Panc1 (cell line): ENCODE data around the gene NOL9. TPM values are rescaled to one million over a fixed set of nuclear protein-coding genes. Genes with fewer than 3 reads are reported as not detected.

Experiments used
- ATAC-seq: fragments of 200-7000 bp; cut with Tn5 transposase; 2 replicates; pipeline ENCODE4 v1.9.1; 2020; ENCODE audit warnings: mild to moderate bottlenecking, moderate library complexity
- BruUV-seq: library from RNA; stranded (reverse); fragments of 400-500 nt; replicated peaks from 2 replicates; lab custom pipeline; 2021; lab: Mats Ljungman, UMichigan
- CTCF ChIA-PET: fragments of 300-600 bp; sonication (Branson Sonifier 250); formaldehyde crosslinking; loops from one replicate; lab custom pipeline; 2022; ENCODE audit warnings: antibody characterized with exemption; lab: Charles Lee
- POLR2A ChIA-PET: fragments of 300-600 bp; sonication (Branson Sonifier 250); formaldehyde crosslinking; loops from one replicate; lab custom pipeline; 2022; ENCODE audit warnings: antibody characterized with exemption; lab: Charles Lee
- DNase-seq: peaks from one replicate; pipeline ENCODE4 v3.0.0-alpha.2; 2010; ENCODE audit warnings: low read depth, low spot score
- H3K27ac ChIP-seq: 2 replicates; pipeline ENCODE4 v1.5.1; 2011; ENCODE audit warnings: mild to moderate bottlenecking, low read length, inconsistent platforms
- H3K27me3 ChIP-seq: fragments of 200-500 bp; sonication (Bioruptor generic); 2 replicates; pipeline ENCODE4 v1.6.0; 2014; ENCODE audit warnings: low read length, inconsistent platforms; ENCODE audit not compliant: control insufficient read depth, insufficient read depth
- H3K36me3 ChIP-seq: fragments of 200-500 bp; sonication (Bioruptor generic); 2 replicates; pipeline ENCODE4 v1.5.1; 2014; ENCODE audit warnings: inconsistent platforms, mild to moderate bottlenecking, low read length, moderate library complexity; ENCODE audit not compliant: control insufficient read depth, insufficient read depth
- H3K4me1 ChIP-seq: 2 replicates; pipeline ENCODE4 v1.5.1; 2011; ENCODE audit warnings: inconsistent platforms, mild to moderate bottlenecking, low read length, moderate library complexity; ENCODE audit not compliant: control insufficient read depth, insufficient read depth
- H3K4me3 ChIP-seq, 2 experiments: 2 replicates each; pipeline ENCODE4 v1.5.1; 2011 to 2012; ENCODE audit warnings: low read depth in 2 of 2, low read length in 2 of 2, mild to moderate bottlenecking in 2 of 2, inconsistent platforms in 1 of 2, moderate library complexity in 1 of 2
- H3K9me3 ChIP-seq: fragments of 200-500 bp; sonication (Bioruptor generic); 2 replicates; pipeline ENCODE4 v1.5.1; 2014; ENCODE audit warnings: low read depth, mild to moderate bottlenecking, inconsistent platforms, low read length, moderate library complexity; ENCODE audit not compliant: control insufficient read depth, insufficient read depth
- CTCF ChIP-seq: fragments of 450-650 bp; IDR thresholded peaks from 2 replicates; pipeline ENCODE4 v1.5.1; 2017; ENCODE audit warnings: mild to moderate bottlenecking
- POLR2AphosphoS5 ChIP-seq: IDR thresholded peaks from 2 replicates; pipeline ENCODE4 v1.6.1; 2012; ENCODE audit warnings: mild to moderate bottlenecking, low read depth, low read length, moderate library complexity
- REST ChIP-seq, 2 experiments: IDR thresholded peaks; 2 replicates each; pipeline ENCODE4 v1.6.1; 2011 to 2012; ENCODE audit warnings: low read depth in 2 of 2, control low read depth in 1 of 2, low read length in 1 of 2, mild to moderate bottlenecking in 1 of 2, moderate library complexity in 1 of 2; ENCODE audit not compliant: insufficient read depth in 1 of 2
- SIN3A ChIP-seq: IDR thresholded peaks from 2 replicates; pipeline ENCODE4 v1.6.1; 2012; ENCODE audit warnings: low read depth, mild to moderate bottlenecking, low read length, moderate library complexity, borderline replicate concordance; ENCODE audit not compliant: insufficient read depth
- TCF7L2 ChIP-seq: IDR thresholded peaks from 2 replicates; pipeline ENCODE4 v1.6.1; 2011; ENCODE audit warnings: mild to moderate bottlenecking, low read depth, low read length, inconsistent platforms
- in situ Hi-C: cut with HindIII; loops from 2 replicates; pipeline ENCODE4 v1.10.0; 2016; ENCODE audit warnings: low sequenced_read_pairs, low pct_unique_long_range_greater_than_20kb
- intact Hi-C: fragments of 100-400 bp; cut with micrococcal nuclease; formaldehyde crosslinking; loops from one replicate; pipeline ENCODE4 v1.10.0; 2022; ENCODE audit not compliant: unreplicated experiment
- total RNA-seq: library from RNA; stranded (reverse); gene quantifications from one replicate; pipeline ENCODE4 v1.2.1, GENCODE V29; 2021; ENCODE audit not compliant: unreplicated experiment

NOL9 gene
- total RNA-seq, 1 experiment from 2014 or later: 46.4 TPM

GRCh38 chr1:6586404-6586816, 32.1 kb upstream of the NOL9 start:
- intact Hi-C loops: no loop called here
- H3K36me3 ChIP-seq: no peaks in the 10 kb centered on the region; the same call in 1 of the 2 replicates
- CTCF ChIA-PET: no interaction called here

GRCh38 chr1:6585841-6586240, 31.5 kb upstream of the NOL9 start:
- H3K4me1 ChIP-seq: peaks cover 16% of the 10 kb centered on the region
- no peak overlapping the region for H3K27ac ChIP-seq
- H3K4me3 ChIP-seq: no peak overlapping the region
- no TSS peak for BruUV-seq
- ChIA-PET POLR2A (no interaction called here), CTCF (no interaction called here)
- no peaks in the 10 kb centered on the region; the same call in 1 of the 2 replicates for H3K36me3 ChIP-seq
- DNase-seq (no peak), ATAC-seq (no peak)
- TF ChIP-seq TCF7L2: no peak
- no peak for TF ChIP-seq CTCF
- TF ChIP-seq POLR2AphosphoS5: peak; percentile 39; the same call in 1 of the 2 replicates
- no peak for TF ChIP-seq SIN3A
- no peak for TF ChIP-seq REST (IDR thresholded peaks at IDR 0.05; ENCODE audit: insufficient read depth in 1 of 2, low read depth in 2 of 2, low read length in 1 of 2)
- intact Hi-C loops: no loop called here
- H3K9me3 ChIP-seq: no peaks in the 10 kb centered on the region
- in situ Hi-C loops: no loop called here
- H3K27me3 ChIP-seq: no peaks in the 10 kb centered on the region

More at GRCh38 chr1:6586404-6586816, 32.1 kb upstream of the NOL9 start:
- Histone ChIP-seq H3K4me3 (no peak overlapping the region), H3K4me1 (peaks cover 10% of the 10 kb centered on the region), H3K27me3 (no peaks in the 10 kb centered on the region), H3K9me3 (no peaks in the 10 kb centered on the region), H3K27ac (no peak overlapping the region)
- POLR2A ChIA-PET: no interaction called here
- no TSS peak for BruUV-seq
- no peak for DNase-seq
- peak; percentile 13; the same call in 1 of the 2 replicates for ATAC-seq
- in situ Hi-C loops: no loop called here
- TF ChIP-seq POLR2AphosphoS5: no peak
- no peak for TF ChIP-seq REST (IDR thresholded peaks at IDR 0.05; ENCODE audit: insufficient read depth in 1 of 2, low read depth in 2 of 2, low read length in 1 of 2)
- TF ChIP-seq CTCF: no peak
- no peak for TF ChIP-seq SIN3A
- no peak for TF ChIP-seq TCF7L2
